GM12891 (cell line): ENCODE measurements around the gene QPRT. TPM values are rescaled to one million over a fixed set of nuclear protein-coding genes. Genes with fewer than 3 reads are reported as not detected.
"Not testable (repeated sequence)": the region's sequence is repeated elsewhere in the genome, so short reads cannot be mapped to it uniquely, and the experiment has no call there.

Experiments
- DNase-seq: peaks from one replicate; pipeline ENCODE4 v3.0.0; 2011; ENCODE audit warnings: low spot score; ENCODE audit not compliant: insufficient read length
- FAIRE-seq: peaks from 2 replicates; lab custom pipeline; 2011; peaks lifted over from hg19 to GRCh38; lab: Jason Lieb, UNC
- PAX5 ChIP-seq: IDR thresholded peaks from 2 replicates; pipeline ENCODE4 v1.6.1; 2011; ENCODE audit warnings: low read length, moderate library complexity, mild to moderate bottlenecking; ENCODE audit not compliant: insufficient read depth, severe bottlenecking
- POLR2A ChIP-seq: IDR thresholded peaks from 2 replicates; pipeline ENCODE4 v1.6.1; 2011; ENCODE audit warnings: low read depth, low read length, control low read depth
- POLR2AphosphoS5 ChIP-seq: IDR thresholded peaks from 2 replicates; pipeline ENCODE4 v1.6.1; 2011; ENCODE audit warnings: low read depth, low read length, control low read depth
- POU2F2 ChIP-seq: IDR thresholded peaks from 2 replicates; pipeline ENCODE4 v1.6.1; 2011; ENCODE audit warnings: low read depth, mild to moderate bottlenecking, control low read depth, low read length, moderate library complexity
- SPI1 ChIP-seq: IDR thresholded peaks from 2 replicates; pipeline ENCODE4 v1.6.1; 2011; ENCODE audit warnings: low read depth, low read length, control low read depth
- TAF1 ChIP-seq: IDR thresholded peaks from 2 replicates; pipeline ENCODE4 v1.6.1; 2011; ENCODE audit warnings: low read depth, low read length, control low read depth
- polyA plus RNA-seq: library from polyadenylated mRNA; unstranded; fragments of >200 nt; gene quantifications from one replicate; pipeline ENCODE4 v1.2.1, GENCODE V29; 2012; ENCODE audit warnings: low read depth, missing spikeins, inconsistent platforms; ENCODE audit not compliant: missing spikeins

QPRT gene
- 38.4 TPM for polyA plus RNA-seq

GRCh38 chr16:29678691-29679267, at the start of gene QPRT:
QPRT (plus strand) TSS chr16:29679180; CDS start chr16:29679198, 18 bp downstream.
- FAIRE-seq, result peak; percentile 26
- TF ChIP-seq POLR2A, result no peak
- no peak for TF ChIP-seq POLR2AphosphoS5
- TF ChIP-seq PAX5, result no peak
- TF ChIP-seq TAF1, result no peak
- TF ChIP-seq SPI1, result no peak
- TF ChIP-seq POU2F2, result no peak
- peak; percentile 62 for DNase-seq

DNA sequence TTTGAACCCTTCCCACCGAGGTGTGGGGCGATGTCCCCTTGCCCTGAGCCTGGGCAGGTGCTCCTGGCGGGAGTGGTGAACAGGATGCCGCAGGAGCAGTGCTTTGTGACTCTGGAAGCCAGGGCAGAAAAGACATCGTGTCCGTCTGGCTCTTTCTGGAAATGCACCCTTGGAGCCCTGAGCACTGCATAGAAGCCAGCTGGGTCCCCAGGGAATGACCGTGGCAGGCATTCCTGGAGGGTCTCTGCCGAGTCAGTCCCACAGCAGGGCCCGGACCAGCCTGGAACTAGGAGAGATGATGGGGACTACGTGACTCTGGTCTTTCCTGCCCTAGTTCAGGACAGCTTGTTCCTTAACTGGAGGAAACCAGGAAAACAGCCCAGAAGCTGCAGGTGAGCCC, 49.7 kb upstream of the QPRT start:
- DNase-seq, FAIRE-seq: not testable (repeated sequence)

- not testable (repeated sequence) for FAIRE-seq, DNase-seq
Measured at GRCh38 chr16:29631658-29632057, 47.3 kb upstream of the QPRT start.

DNA sequence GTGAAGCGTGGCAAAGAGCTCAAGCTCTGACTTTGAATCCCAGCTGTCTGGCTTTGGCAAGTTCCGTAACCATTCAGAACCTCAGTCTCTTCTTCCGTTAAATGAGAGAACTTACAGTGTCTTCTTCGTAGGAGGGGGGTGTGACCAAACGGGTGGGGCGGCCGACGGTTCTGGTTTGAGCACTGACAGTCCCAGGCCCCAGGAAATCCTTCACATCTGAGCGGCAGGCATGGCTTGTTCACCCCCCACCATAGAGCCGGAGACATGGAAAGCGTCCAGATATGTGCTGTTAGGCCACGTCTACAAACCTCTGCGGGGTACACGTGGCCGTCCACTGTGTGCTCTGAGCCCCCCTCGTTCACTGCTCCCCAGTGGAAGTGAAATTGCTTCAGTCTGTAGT, 43.1 kb upstream of the QPRT start:
- not testable (repeated sequence) for FAIRE-seq, DNase-seq

- not testable (repeated sequence) for DNase-seq, FAIRE-seq
Measured at GRCh38 chr16:29636368-29636767, 42.6 kb upstream of the QPRT start.

DNA sequence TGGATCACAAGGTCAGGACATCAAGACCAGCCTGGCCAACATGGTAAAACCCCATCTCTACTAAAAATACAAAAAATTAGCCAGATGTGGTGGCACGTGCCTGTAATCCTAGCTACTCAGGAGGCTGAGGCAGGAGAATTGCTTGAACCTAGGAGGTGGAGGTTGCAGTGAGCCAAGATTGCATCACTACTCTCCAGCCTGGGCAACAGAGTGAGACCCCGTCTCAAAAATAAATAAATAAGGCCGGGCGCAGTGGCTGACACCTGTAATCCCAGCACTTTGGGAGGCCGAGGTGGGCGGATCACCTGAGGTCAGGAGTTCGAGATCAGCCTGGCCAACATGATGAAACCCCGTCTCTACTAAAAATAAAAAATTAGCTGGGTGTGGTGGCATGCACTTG, 40.2 kb upstream of the QPRT start:
- not testable (repeated sequence) for DNase-seq, FAIRE-seq

- TF ChIP-seq POLR2A (no peak), POLR2AphosphoS5 (no peak), PAX5 (no peak), TAF1 (no peak), POU2F2 (no peak), SPI1 (no peak)
- DNase-seq (no peak), FAIRE-seq (no peak)
Measured at GRCh38 chr16:29641561-29641960, 37.4 kb upstream of the QPRT start.

- TF ChIP-seq SPI1 (no peak), TAF1 (no peak), POLR2AphosphoS5 (no peak), POLR2A (no peak), POU2F2 (no peak), PAX5 (no peak)
- FAIRE-seq (no peak), DNase-seq (no peak)
Measured at GRCh38 chr16:29643596-29643995, 35.4 kb upstream of the QPRT start.

DNA sequence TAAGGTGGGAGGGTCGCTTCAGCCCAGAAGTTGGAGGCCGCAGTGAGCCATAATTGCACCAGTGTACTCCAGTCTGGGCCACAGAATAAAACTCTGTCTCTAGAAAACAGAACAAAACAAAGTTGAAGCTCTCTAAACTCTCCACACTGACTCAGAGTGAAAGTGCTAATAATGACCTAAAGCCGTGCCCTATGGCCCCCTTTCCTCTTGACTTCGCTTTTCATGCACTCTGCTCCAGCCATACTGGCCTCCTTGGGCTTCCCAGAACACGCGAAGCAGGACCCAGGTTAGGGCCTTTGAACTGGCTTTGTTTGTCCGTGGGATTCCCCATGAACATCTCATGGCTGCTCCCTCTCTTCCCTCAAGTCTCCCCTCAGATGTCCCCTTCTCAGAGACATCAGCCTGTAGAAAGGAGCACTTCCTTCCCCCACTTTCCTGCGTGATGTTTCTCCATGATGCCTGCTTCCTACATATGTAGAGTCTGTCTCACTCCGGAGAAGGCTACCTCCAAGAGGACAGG, 34.6 kb upstream of the QPRT start:
- DNase-seq (no peak), FAIRE-seq (peak; percentile 91)
- TF ChIP-seq TAF1, result no peak
- TF ChIP-seq POLR2AphosphoS5, result peak; percentile 47; the same call in 1 of the 2 replicates
- peak; percentile 65 for TF ChIP-seq POLR2A
- peak; percentile 75 for TF ChIP-seq SPI1
- no peak for TF ChIP-seq PAX5
- TF ChIP-seq POU2F2, result no peak

DNA sequence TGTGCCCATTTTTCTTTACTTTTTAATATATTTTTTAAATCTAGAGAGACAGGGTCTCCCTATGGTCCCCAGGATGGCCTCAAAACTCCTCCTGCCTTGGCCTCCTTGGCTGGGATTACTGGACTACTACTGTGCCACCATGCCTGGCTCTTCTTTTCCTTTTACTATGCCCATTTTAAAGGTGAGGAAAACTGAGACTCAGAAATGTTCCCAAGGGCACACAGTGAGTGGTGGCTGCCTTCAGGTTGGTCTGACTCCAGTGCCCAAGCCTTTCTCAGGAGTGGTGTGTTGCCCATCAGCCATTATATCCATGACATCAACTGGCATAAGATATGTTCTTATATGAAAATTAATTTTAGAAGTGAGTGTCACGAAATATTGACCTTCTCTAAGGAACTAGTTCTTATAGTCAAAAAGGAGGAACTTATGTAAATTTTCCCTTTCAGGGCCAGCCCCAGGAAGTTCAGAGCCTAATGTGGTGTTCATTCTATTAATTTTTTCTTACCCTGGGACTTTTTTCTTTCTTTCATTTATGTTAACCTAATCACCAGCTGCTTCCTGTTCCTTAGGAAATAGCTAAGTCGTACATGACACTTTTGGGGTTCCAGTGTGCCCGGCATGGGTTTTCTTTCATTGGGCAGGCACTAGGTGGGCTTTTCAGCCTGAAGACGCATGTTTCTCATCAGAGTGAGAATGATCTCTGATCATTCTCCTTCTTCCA, 33.8 kb upstream of the QPRT start:
- TF ChIP-seq PAX5, result no peak
- no peak for TF ChIP-seq TAF1
- TF ChIP-seq POLR2A, result no peak
- TF ChIP-seq POLR2AphosphoS5, result peak; percentile 51; the same call in 1 of the 2 replicates
- no peak; the same call in 1 of the 2 replicates for TF ChIP-seq POU2F2
- TF ChIP-seq SPI1, result no peak
- FAIRE-seq (no peak), DNase-seq (no peak)

- DNase-seq, result peak; percentile 46
Measured at GRCh38 chr16:29645694-29646187, 33.2 kb upstream of the QPRT start.

More at GRCh38 chr16:29645694-29646187, 33.2 kb upstream of the QPRT start:
- TF ChIP-seq SPI1, result no peak
- no peak for TF ChIP-seq TAF1
- no peak for TF ChIP-seq POLR2A
- TF ChIP-seq PAX5, result no peak
- no peak for TF ChIP-seq POLR2AphosphoS5
- TF ChIP-seq POU2F2, result no peak
- peak; percentile 90 for FAIRE-seq
